ENCODE measurements around the gene TMTC1.

TMTC1 gene

DNA sequence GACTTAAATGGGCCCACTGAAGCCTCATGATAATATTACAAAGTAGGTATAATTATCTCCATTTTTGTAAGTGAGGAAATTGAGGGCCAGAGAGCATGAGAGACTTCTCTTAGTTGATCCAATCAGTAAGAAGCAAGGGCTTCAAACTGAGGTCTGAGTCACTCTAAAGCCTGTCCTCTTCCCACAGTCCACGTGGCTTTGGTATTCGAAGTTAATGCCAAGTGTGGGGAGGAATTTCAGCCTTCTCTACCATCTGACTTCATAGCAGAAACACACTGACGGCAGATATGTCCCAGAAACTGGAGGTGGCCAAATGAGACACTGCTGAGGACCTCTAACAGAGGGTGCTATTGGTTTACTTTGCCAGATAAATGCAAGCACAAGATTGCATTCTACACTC lies 171.8 kb downstream of the TMTC1 start:
- Histone ChIP-seq H3K27ac (no peak overlapping the region), H4K20me1 (no peaks in the 10 kb centered on the region), H3K9ac (no peak overlapping the region), H3K36me3 (no peaks in the 10 kb centered on the region), H3K4me1 (no peaks in the 10 kb centered on the region), H3K27me3 (no peaks in the 10 kb centered on the region), H3K4me3 (no peak overlapping the region), H3K4me2 (no peak overlapping the region), H3K9me3 (no peaks in the 10 kb centered on the region)
- TF ChIP-seq Cebpa-rat (IDR thresholded peaks at IDR 0.05) = no peak

DNA sequence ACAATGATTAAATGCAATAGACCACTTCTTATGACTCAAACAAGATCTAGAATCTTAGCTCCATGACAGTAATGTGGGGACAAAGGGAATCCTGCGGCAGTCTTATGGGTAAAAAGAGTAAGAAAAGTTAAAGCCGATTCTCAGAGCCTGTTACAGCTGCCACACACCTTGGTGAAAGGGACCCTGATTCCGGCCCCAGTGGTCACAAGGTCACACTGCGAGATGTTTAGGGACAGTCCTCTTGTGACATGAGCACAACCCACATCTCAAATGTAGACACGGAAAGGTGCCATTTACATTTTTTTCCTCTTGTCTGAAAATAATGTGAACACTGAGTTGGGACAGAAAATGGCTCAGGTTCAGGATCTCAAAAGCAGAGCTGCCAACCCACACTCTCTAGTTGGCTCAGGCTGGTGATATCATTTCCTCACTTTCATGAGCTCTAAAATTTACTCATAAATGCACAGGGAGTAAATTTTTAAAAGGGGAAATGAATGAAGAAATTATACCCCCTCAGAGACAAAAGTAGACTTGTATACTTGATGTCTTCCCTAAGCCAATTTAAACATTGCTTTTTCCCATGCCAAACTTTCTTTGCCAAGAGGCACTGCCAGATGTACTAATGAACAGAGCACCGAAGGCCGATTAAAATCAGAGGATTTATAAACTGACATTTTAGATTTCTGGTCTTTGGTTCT lies 173.1 kb downstream of the TMTC1 start:
- Histone ChIP-seq H4K20me1 (no peaks in the 10 kb centered on the region), H3K4me1 (no peaks in the 10 kb centered on the region), H3K27me3 (no peaks in the 10 kb centered on the region), H3K4me2 (no peak overlapping the region), H3K9ac (no peak overlapping the region), H3K36me3 (no peaks in the 10 kb centered on the region), H3K27ac (no peak overlapping the region), H3K9me3 (no peaks in the 10 kb centered on the region), H3K4me3 (no peak overlapping the region)
- TF ChIP-seq Cebpa-rat (IDR thresholded peaks at IDR 0.05) = no peak

DNA sequence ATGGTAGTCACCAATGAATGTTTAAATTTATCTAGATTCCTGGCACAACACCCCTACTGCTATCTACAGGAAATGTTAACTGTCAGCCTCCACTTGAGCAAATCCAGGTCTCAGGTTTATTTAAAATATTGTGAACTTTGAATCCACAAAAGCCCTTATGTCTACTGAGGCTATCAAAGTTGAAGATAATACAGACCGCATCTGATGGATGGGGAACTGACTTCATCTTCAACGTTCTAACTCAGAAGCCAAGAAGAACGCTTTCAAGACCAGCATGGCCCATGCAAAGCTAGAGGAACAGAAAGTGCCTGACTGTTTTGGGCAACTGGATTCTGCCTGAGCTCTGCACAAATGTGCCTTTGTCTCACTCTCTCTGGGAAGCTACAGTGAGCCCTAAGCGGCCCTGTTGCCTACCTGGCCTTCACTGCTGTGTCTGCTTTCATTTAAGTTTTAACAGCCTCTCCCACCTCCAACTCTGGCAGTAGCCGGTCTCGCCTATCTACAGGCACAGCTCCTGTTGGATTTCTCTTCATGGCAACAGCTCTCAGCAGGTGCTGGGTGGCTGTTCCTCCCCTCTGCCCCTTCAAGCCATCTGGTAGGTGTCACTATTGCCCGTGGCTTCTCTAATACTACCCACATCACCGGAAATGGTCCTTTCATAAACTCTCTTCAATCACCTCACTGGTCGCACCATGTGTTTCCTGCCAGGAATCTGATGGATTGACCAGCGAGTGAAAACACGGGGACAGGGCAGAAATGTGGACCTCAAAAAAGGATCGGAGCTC lies 174.1 kb downstream of the TMTC1 start:
- Histone ChIP-seq H3K4me1 (no peaks in the 10 kb centered on the region), H3K9ac (no peak overlapping the region), H3K9me3 (no peaks in the 10 kb centered on the region), H4K20me1 (no peaks in the 10 kb centered on the region), H3K4me2 (no peak overlapping the region), H3K27ac (no peak overlapping the region), H3K36me3 (no peaks in the 10 kb centered on the region), H3K4me3 (no peak overlapping the region), H3K27me3 (no peaks in the 10 kb centered on the region)
- TF ChIP-seq Cebpa-rat (IDR thresholded peaks at IDR 0.05) = no peak

DNA sequence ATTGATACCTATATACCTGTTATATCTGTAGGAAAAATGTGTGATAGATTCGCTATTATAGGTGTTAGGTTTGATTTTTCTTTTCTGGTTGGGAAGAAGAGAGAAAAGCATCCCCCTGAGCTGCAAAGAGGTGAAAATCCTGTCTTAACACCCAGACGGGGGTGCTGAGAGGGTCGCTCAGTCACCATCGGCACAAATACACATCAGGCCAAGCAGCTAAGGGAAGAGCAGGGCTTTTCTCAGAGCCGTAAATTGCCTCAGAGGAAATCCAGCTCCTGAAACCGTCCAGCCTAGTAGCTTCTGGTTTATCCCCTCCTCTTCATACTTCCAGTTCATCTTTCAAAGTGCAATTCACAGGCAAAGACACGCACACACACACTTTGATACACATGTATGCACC lies 175.2 kb downstream of the TMTC1 start:
- Histone ChIP-seq H3K27ac (no peak overlapping the region), H3K4me2 (no peak overlapping the region), H3K9ac (no peak overlapping the region), H3K9me3 (no peaks in the 10 kb centered on the region), H3K4me3 (no peak overlapping the region), H3K27me3 (no peaks in the 10 kb centered on the region), H3K36me3 (no peaks in the 10 kb centered on the region), H4K20me1 (no peaks in the 10 kb centered on the region), H3K4me1 (no peaks in the 10 kb centered on the region)
- TF ChIP-seq Cebpa-rat (IDR thresholded peaks at IDR 0.05) = no peak

DNA sequence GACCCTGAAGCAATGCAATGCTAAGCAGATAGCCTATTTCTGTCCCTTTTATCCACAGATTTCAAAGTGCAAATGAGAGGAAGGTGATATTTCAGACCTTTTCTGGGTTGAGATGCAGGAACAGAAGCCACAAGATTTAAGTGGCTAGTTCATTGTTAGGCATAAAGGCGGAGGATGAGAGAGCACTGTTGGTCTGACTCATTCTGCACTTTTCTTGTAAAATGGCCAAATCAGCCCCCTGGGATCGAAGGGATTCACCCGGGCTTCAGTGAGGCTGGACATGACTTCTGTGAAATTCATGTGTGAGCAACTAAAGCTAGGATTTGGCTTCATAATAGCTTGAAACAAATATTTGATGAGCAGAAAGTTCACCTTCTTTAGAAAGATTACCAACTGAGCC lies 184.4 kb downstream of the TMTC1 start:
- H3K4me3 ChIP-seq = no peak overlapping the region
- H3K27ac ChIP-seq = no peak overlapping the region
- H4K20me1 ChIP-seq = no peaks in the 10 kb centered on the region
- H3K4me1 ChIP-seq = no peaks in the 10 kb centered on the region
- no peak overlapping the region for H3K9ac ChIP-seq
- H3K36me3 ChIP-seq = no peaks in the 10 kb centered on the region
- H3K4me2 ChIP-seq = no peak overlapping the region
- no peak for TF ChIP-seq Cebpa-rat (IDR thresholded peaks at IDR 0.05)
- no peaks in the 10 kb centered on the region for H3K27me3 ChIP-seq
- H3K9me3 ChIP-seq = no peaks in the 10 kb centered on the region

DNA sequence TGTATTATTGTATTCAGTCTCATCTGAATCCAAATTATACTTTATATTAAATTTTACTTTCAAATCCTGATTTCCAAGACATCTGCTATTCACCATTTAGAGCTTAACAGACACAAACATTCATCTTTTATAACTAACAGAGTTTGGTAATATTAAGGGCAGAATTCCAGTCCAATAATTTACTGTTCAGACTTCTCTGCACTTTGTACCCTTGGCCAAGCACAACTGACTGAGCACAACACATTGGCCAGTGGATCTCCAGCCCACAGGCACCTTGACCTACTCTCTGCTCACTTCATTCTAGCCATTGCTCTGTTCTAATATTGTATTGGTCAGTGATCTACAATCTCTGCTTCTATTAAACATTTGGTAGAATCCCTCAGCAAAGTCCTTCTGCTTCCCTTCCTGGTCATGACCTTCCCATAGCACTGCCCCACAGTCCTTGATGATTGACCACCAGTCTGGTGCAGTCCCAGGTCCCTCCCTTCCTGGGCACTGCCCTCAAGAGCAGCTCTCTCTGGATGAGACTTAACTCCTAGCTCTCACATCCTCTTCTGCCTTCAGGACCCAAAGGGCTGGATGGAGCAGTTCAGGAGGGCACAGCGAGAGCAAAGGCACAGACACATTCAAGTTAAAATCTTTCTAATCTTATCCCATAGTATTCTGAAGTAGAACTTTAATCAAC lies 188.5 kb downstream of the TMTC1 start:
- H3K4me1 ChIP-seq = no peaks in the 10 kb centered on the region
- H3K27me3 ChIP-seq = no peaks in the 10 kb centered on the region
- H3K9me3 ChIP-seq = no peaks in the 10 kb centered on the region
- H3K9ac ChIP-seq = no peak overlapping the region
- no peaks in the 10 kb centered on the region for H4K20me1 ChIP-seq
- no peaks in the 10 kb centered on the region for H3K36me3 ChIP-seq
- H3K27ac ChIP-seq = no peak overlapping the region
- no peak overlapping the region for H3K4me2 ChIP-seq
- H3K4me3 ChIP-seq = no peak overlapping the region
- no peak for TF ChIP-seq Cebpa-rat (IDR thresholded peaks at IDR 0.05)

DNA sequence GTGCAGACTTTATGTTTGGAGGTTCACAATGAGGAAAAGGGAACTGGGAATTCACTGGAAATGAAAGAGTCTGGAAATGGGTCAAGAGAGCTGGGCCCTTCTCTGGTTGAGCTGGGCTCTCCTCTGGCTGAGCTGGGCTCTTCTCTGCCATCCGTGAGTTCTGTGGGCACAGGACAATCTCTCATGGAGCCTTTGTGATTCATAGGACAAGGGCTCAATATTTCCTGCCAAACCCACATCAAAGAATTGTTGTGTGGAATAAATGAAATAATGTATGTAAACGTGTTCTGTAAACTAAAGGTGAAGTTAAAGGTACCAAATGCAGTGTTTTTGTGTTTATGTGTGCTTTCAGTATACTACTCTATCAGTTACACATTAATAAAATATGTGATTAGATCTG lies 190.7 kb downstream of the TMTC1 start:
- no peaks in the 10 kb centered on the region for H4K20me1 ChIP-seq
- H3K4me1 ChIP-seq = no peaks in the 10 kb centered on the region
- H3K9me3 ChIP-seq = no peaks in the 10 kb centered on the region
- no peak overlapping the region for H3K9ac ChIP-seq
- H3K27ac ChIP-seq = no peak overlapping the region
- H3K27me3 ChIP-seq = no peaks in the 10 kb centered on the region
- H3K36me3 ChIP-seq = no peaks in the 10 kb centered on the region
- H3K4me2 ChIP-seq = no peak overlapping the region
- H3K4me3 ChIP-seq = no peak overlapping the region
- TF ChIP-seq Cebpa-rat (IDR thresholded peaks at IDR 0.05) = no peak

DNA sequence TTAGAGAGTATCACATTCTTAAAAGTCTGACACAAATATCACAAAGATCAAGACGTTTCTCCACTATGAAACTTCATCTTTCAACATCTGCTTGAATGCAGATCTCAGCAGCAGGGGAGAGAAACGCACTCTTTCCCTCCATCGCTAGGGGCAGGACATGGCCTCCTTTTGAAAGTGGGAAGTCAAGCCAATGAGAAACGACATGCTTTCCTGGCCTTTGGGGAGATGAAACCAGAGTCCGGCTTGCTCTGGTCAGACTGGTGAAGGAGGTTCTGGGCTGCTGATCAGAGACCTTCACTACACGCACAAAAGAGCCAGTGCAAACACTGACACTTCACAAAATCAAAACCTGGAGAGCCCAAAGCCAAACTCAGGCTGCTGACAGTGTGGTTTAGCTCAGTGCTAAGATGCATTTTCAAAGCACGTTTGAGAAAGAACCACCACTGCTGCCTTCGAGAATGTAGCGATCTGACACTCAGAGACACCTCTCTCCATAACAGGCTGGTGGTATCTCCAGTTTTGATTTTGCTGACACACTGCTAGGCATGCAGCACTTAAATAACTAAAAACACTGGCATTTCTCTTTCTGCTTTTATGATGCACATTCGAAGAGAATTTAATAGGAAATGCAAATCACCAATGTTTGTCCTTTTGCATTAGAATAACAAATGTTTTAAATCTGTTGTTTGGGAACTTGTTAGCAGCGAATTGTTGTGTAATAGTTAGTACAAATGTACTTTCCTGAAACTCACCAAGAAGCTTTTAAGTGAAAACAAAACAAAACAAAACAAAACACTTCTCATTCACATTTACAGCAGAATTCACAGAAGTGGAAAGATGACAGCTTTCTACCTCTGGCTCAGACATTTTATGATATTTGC lies 192.4 kb downstream of the TMTC1 start:
- TF ChIP-seq Cebpa-rat (IDR thresholded peaks at IDR 0.05) = no peak
- Histone ChIP-seq H3K9me3 (no peaks in the 10 kb centered on the region), H4K20me1 (no peaks in the 10 kb centered on the region), H3K4me3 (no peak overlapping the region), H3K36me3 (no peaks in the 10 kb centered on the region), H3K4me2 (no peak overlapping the region), H3K27me3 (no peaks in the 10 kb centered on the region), H3K4me1 (no peaks in the 10 kb centered on the region), H3K9ac (no peak overlapping the region), H3K27ac (no peak overlapping the region)

DNA sequence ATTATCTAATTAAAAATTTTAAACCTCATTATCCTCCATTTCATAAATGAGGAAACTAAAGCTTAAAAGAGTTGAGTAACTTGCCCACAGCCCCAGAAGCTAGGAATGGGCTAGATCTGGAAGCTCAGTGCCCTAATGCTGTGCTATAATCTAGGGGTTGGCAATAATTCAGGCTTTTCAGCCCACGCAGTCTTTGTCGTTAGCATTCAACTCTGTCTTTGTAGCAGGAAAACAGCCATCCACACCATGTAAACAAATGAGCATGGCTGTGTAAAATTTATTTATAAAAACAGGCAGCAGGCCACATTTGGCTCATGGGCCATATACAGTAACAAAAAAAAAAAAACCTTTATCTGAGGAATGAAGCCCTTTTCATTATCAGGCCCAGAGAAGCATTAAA lies 193.9 kb downstream of the TMTC1 start:
- Histone ChIP-seq H3K4me3 (no peak overlapping the region), H3K4me2 (no peak overlapping the region), H3K27ac (no peak overlapping the region), H3K36me3 (no peaks in the 10 kb centered on the region), H3K27me3 (no peaks in the 10 kb centered on the region), H3K4me1 (no peaks in the 10 kb centered on the region), H3K9ac (no peak overlapping the region), H4K20me1 (no peaks in the 10 kb centered on the region), H3K9me3 (no peaks in the 10 kb centered on the region)
- no peak for TF ChIP-seq Cebpa-rat (IDR thresholded peaks at IDR 0.05)
